Measurements from ENCODE around the gene THG1L. TPM values are rescaled to one million over a fixed set of nuclear protein-coding genes. Genes with fewer than 3 reads are reported as not detected.

The THG1L gene
- total and polyA plus RNA-seq, 2 of the 13 experiments (the other 11 are each of a cell fraction or from before 2014, with no cell fraction given): 16.6 to 17.2 TPM

DNA sequence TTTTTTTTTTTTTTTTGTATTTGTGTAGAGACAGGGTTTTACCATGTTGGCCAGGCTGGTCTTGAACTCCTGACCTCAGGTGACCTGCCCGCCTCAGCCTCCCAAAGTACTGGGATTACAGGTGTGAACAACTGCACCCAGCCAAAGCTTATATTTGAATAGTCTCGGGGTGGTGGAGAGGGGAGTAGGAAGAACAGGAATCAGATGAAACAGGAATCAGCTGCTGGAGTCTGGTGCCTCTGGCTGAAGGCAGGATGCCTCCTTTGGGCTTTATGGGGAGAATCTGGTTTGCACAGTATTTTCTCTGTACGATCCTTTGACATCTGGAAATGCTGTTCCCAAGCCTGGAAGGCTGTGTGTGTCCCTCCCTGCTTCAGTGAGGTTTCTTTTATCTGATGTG lies 49.0 kb upstream of the THG1L start:
- in situ Hi-C loops (cut with HindIII; ENCODE audit: extremely low pct_ligation_motif_present, low pct_unique_long_range_greater_than_20kb) (no loop called here), intact Hi-C loops (cut with micrococcal nuclease; ENCODE audit: unreplicated experiment) (no loop called here)
- no peak overlapping the region for H3K4me2 ChIP-seq (ENCODE audit: low read depth, low read length)
- no peak overlapping the region for H3K4me3 ChIP-seq (replicated peaks in 1 of 3; ENCODE audit: insufficient read depth in 1 of 3, low read depth in 2 of 3, low read length in 3 of 3)
- no peak overlapping the region for H3K9ac ChIP-seq (ENCODE audit: insufficient read depth, low read depth, low read length)
- no peak overlapping the region for H2AFZ ChIP-seq (ENCODE audit: low read length)
- no peaks in the 10 kb centered on the region for H3K9me3 ChIP-seq (ENCODE audit: low read length)
- TF ChIP-seq NR2C2 (CRISPR knock-in tag; IDR thresholded peaks at IDR 0.05; ENCODE audit: borderline replicate concordance): no peak
- TF ChIP-seq, protein P1, sequence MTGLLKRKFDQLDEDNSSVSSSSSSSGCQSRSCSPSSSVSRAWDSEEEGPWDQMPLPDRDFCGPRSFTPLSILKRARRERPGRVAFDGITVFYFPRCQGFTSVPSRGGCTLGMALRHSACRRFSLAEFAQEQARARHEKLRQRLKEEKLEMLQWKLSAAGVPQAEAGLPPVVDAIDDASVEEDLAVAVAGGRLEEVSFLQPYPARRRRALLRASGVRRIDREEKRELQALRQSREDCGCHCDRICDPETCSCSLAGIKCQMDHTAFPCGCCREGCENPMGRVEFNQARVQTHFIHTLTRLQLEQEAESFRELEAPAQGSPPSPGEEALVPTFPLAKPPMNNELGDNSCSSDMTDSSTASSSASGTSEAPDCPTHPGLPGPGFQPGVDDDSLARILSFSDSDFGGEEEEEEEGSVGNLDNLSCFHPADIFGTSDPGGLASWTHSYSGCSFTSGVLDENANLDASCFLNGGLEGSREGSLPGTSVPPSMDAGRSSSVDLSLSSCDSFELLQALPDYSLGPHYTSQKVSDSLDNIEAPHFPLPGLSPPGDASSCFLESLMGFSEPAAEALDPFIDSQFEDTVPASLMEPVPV (CRISPR knock-in tag; IDR thresholded peaks at IDR 0.05): no peak
- TF ChIP-seq, protein P2, sequence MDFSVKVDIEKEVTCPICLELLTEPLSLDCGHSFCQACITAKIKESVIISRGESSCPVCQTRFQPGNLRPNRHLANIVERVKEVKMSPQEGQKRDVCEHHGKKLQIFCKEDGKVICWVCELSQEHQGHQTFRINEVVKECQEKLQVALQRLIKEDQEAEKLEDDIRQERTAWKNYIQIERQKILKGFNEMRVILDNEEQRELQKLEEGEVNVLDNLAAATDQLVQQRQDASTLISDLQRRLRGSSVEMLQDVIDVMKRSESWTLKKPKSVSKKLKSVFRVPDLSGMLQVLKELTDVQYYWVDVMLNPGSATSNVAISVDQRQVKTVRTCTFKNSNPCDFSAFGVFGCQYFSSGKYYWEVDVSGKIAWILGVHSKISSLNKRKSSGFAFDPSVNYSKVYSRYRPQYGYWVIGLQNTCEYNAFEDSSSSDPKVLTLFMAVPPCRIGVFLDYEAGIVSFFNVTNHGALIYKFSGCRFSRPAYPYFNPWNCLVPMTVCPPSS (IDR thresholded peaks at IDR 0.05): no peak
- no TSS peak for BruUV-seq (replicated peaks)
- peaks cover 14% of the 10 kb centered on the region for H3K4me1 ChIP-seq (ENCODE audit: insufficient read depth, low read length)
- FAIRE-seq (no peak), ATAC-seq (no peak), DNase-seq (ENCODE audit: low spot score) (no peak)
- H4K20me1 ChIP-seq (ENCODE audit: insufficient read depth, low read length): no peaks in the 10 kb centered on the region
- H3K79me2 ChIP-seq (ENCODE audit: insufficient read depth, low read length): no peaks in the 10 kb centered on the region
- H3K27ac ChIP-seq (ENCODE audit: extremely low read length, insufficient read depth, low read length): no peak overlapping the region
- ChIA-PET CTCF (ENCODE audit: low intra/inter-chr PET ratio, low total read pairs) (no interaction called here), POLR2A (no interaction called here)
- no peaks in the 10 kb centered on the region for H3K27me3 ChIP-seq (ENCODE audit: control insufficient read depth in 1 of 2, insufficient read depth in 2 of 2, low read length in 2 of 2)
- H3K36me3 ChIP-seq (replicated peaks in 1 of 2; ENCODE audit: control insufficient read depth in 1 of 2, insufficient read depth in 2 of 2, low read length in 2 of 2): no peaks in the 10 kb centered on the region
- WGBS (ENCODE audit: low lambda C conversion rate): 10% methylated on average over 3 of the region's 3 CpGs

Data from HepG2 (cell line).